Measurements from ENCODE around the gene CMTR2.

Gene CMTR2

DNA sequence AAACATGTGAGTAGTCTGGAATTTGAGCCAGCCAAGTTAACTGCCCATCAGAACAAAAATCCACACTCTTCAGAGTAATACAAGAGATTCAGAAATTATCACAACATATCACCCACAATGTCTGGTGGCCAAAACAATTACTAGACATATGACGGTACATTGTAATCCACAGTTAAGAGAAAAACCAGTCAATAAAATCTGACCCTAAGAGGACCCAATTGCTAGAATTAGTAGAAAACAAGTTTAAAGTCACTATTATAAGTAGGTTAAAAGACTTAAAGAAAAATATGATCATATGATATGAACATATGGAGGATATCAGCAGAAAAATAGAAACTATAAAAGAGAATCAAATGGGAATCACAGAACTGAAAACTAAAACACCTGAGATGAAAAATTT lies 15.8 kb downstream of the CMTR2 start:
- no peak for DNase-seq (ENCODE audit: low read depth)

DNA sequence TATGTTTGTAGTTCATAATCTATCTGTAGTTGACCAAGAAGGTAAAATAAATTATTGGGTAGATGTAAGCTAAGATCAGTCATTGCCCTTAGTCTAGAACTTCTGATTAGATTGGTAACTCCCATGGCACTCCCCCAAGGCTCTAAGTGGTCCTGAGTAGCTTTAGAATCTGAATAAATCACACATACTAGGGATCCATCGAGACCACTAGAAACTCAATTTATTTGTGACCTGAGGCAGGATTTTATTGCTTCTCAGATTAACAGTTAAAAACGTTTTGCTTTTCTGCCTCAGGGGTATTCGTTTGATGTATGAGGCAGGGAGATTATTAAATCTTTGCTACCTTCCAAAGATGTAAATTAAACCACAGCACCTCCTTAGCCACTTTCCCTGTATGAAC lies 24.9 kb downstream of the CMTR2 start:
- DNase-seq (ENCODE audit: low read depth), result no peak

DNA sequence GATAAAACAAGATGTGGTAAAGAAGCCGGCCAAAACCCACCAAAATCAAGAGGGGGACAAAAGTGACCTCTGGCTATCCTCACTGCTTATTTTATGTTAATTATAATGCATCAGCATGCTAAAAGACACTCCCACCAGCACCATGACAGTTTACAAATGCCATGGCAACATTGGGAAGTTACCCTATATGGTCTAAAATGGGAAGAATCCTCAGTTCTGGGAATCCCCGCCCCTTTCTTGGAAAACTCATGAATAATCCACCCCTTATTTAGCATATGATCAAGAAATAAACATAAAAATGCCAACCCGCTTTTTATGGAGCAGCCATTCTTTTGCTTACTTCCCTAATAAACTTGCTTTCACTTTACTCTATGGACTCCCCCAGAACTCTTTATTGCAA lies 25.6 kb downstream of the CMTR2 start:
- no peak for DNase-seq (ENCODE audit: low read depth)

GRCh38 chr16:71262391-71262790 lies 26.8 kb downstream of the CMTR2 start:
- DNase-seq (ENCODE audit: low read depth), result no peak

DNA sequence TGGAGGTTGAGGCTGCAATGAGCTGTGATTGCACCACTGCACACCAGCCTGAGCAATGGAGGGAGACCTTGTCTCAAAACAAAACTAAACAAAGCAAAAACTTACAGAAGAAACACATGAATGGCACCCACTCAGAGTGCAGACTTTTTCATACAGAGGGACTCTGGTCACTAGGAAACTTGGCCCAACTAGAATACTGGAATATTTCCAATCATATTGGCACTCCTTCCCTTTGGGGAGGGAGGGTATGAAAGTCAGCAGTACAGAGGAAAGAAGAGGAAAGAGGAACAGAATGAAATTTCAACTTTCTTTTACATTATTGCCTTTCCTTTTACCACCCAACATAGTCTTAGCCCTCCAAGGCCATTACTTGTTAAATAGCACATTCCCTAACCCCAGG lies 28.2 kb downstream of the CMTR2 start:
- no peak for DNase-seq (ENCODE audit: low read depth)

DNA sequence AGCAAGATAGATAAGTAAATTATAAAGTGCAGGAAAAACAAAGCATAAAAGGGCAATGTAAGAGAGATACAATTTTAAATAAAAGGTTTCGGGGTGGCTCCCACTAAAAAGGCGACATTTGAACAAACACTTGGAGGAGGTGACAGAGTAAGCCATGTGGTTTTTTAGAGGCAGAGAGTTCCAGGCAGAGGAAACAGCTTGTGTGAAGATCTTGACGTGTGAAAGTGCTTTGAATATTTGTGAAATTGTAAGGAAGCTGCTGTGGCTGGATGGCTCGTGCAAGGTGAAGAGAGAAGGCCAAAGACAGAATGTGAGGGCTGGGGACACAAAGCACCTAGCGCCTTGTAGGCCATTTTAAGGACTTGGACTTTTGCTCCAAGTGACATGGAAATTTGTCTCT lies 30.1 kb downstream of the CMTR2 start:
- DNase-seq (ENCODE audit: low read depth), result no peak

DNA sequence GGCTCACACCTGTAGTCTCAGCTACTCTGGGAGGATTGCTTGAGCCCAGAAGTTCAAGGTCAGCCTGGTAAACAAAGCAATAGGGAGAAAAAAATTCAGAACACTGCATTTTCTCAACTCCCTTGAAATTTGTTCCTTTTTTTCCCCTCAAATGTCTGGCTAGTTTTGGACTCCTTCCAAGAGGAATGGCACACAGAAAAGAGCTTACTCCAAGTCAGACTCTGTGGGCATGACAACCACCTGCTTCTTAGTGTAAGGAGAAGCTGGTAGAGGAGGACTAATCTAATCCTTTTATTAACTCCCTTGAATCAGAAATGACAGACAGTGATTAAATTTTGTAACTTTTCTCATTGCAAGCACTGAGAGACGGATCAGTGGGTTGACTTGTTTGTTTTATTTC lies 30.8 kb downstream of the CMTR2 start:
- no peak for DNase-seq (ENCODE audit: low read depth)

DNA sequence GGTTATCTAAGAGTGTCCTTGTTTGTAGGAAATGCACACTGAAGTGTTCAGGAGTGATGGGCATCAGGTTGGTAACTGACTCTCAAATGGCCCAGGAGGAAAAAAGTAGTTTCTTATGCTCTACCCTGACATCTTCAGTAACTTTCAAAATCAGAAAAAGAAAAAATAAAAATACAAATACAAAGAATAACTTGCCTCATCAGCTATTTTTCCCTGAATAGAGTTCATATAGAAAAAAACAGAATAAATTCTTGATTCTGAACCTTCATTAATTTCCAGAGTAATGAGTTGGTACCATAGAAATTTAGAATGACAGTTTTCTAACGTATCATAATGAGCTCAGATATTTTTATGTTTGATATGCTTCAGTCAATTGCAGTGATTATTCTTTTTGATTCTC lies 31.4 kb downstream of the CMTR2 start:
- no peak for DNase-seq (ENCODE audit: low read depth)

DNA sequence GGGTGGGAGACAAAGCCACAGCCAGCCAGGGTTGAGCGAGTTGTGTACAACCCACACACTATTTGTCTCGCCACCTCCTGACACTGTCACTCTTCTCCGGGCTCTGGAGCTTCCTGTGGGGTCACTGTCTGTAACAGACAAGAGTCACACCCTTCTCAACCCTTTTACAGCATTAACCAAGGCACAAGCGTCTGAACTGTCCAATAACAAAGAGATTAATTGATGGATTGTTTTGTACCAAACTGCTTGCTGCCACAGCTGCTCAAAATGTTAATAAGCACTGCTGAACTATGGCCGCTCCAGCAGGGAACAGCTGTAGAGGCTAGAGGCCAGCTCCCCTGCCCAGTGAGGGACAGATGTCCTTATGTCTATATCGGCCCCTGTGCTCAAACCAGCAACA lies 33.5 kb downstream of the CMTR2 start:
- no peak for DNase-seq (ENCODE audit: low read depth)

DNA sequence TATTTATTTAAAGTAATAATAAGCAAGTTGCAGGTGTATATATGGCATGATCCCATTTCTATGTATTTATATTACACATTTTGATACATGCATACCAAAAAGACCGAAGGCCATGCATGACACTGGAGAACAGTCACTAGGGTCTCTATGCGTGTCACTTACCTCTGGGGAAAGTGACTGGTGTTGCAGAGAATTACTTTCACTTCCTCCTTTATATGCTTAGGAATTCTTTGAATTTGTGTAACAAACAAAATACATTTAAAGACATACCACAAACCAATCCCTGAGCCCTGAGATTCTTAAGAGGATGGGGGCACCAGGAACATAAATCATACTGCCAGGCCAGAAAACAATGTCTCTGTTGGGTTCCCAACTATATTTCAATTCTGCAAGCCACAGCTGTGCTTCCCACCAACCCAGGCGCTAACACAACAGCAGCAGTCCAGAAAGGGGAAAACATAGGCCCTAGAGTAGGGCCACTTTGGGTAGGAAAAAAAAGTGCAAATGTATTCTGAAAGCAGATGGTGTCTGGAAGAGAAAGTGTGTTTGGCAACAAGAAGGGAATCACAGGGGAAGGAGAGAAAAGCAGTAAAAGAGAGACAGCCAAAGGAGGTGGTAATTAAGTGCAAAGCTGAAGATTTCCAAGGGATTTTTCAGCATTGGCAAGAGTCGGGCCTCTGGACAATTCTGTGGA lies 34.2 kb downstream of the CMTR2 start:
- no peak for DNase-seq (ENCODE audit: low read depth)

- DNase-seq (ENCODE audit: low read depth), result no peak
Measured at GRCh38 chr16:71250461-71251235, 38.6 kb downstream of the CMTR2 start.

- DNase-seq (ENCODE audit: low read depth), result no peak
Measured at GRCh38 chr16:71249399-71249798, 39.8 kb downstream of the CMTR2 start.

GRCh38 chr16:71247478-71247877 lies 41.7 kb downstream of the CMTR2 start:
- no peak for DNase-seq (ENCODE audit: low read depth)

DNA sequence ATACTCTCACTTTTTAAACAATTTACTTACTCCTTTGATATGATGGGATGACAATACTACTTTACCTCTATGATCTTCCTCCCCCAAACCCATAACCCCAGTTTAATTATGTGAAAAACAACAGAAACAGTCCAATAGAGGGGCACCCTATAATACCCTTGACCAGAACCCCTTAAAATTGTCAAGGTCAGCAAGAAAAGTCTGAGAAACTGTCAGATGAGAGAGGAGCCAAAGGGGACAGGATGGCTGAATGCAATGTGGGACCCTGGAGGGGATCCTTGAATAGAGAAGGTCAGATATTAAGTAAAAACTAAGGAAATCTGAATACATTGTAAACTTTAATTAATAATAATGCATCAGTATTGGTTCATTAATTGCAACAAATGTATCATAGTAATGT lies 42.9 kb downstream of the CMTR2 start:
- no peak for DNase-seq (ENCODE audit: low read depth)

- no peak for DNase-seq (ENCODE audit: low read depth)
Measured at GRCh38 chr16:71244521-71244920, 44.7 kb downstream of the CMTR2 start.

- DNase-seq (ENCODE audit: low read depth), result no peak
Measured at GRCh38 chr16:71242601-71243000, 46.6 kb downstream of the CMTR2 start.

DNA sequence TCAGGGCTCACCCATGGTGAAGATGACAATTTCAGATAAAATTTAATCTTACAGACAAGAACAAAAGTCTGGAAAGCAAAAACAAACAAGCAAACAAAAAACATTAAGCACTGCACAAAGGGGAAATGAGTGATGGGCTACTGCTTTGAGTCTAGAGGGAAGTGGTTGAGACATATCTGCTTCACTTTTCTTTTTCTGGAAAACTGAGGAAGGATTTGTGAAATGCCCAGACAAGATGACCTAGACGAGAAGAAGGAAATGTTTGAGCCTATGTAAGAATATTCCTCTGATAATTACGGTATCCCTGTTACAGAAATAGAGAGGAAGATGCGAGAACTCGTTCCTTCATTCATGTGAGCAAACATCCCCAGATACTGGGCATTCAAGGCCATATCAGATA lies 47.2 kb downstream of the CMTR2 start:
- no peak for DNase-seq (ENCODE audit: low read depth)
